B cell (primary cell): ENCODE data around the gene DGKQ. TPM values are rescaled to one million over a fixed set of nuclear protein-coding genes. Genes with fewer than 3 reads are reported as not detected.

ENCODE experiments used
- ATAC-seq: fragments of 200-7000 bp; cut with Tn5 transposase; one replicate; pipeline ENCODE4 v1.10.0; 2021; ENCODE audit warnings: low read depth, mild to moderate bottlenecking, moderate number of reproducible peaks, moderate library complexity
- CTCF ChIA-PET: fragments of 350-600 bp; sonication (Branson Sonifier 250); formaldehyde crosslinking; loops from one replicate; lab custom pipeline; 2021; ENCODE audit warnings: antibody characterized with exemption, inconsistent platforms; lab: Charles Lee
- POLR2A ChIA-PET: fragments of 350-600 bp; sonication (Branson Sonifier 250); formaldehyde crosslinking; loops from one replicate; lab custom pipeline; 2021; ENCODE audit warnings: antibody characterized with exemption; lab: Charles Lee
- DNase-seq: peaks from one replicate; pipeline ENCODE4 v3.0.0; 2013
- H2AFZ ChIP-seq: 2 replicates; pipeline ENCODE4 v1.6.1; 2012; ENCODE audit warnings: mild to moderate bottlenecking, low read depth, low read length; ENCODE audit not compliant: insufficient read depth, poor library complexity, severe bottlenecking
- H3K27ac ChIP-seq, 2 donors: 1 replicate in 1 of 2; 2 replicates in 1 of 2; pipeline ENCODE4 v1.5.1; 2012 to 2013; ENCODE audit warnings: low read length in 2 of 2, mild to moderate bottlenecking in 2 of 2, moderate library complexity in 1 of 2
- H3K27me3 ChIP-seq, 4 experiments: fragments of 200-600 bp in 1 of 4; sonication (generic) in 1 of 4; replicated peaks in 1 of 4; 1 replicate in 2 of 4; 2 replicates in 2 of 4; pipeline versions ENCODE4 v1.6.1 to v1.7.0; 2013 to 2016; ENCODE audit warnings: low read length in 3 of 4, mild to moderate bottlenecking in 2 of 4, mixed read lengths in 1 of 4, moderate library complexity in 1 of 4; ENCODE audit not compliant: insufficient read depth in 4 of 4, control insufficient read depth in 3 of 4; ENCODE audit errors: control extremely low read depth in 1 of 4
- H3K36me3 ChIP-seq, 2 experiments: replicated peaks in 1 of 2; 1 replicate in 1 of 2; 2 replicates in 1 of 2; pipeline versions ENCODE4 v1.6.1 to v1.7.1; 2013; ENCODE audit warnings: low read length in 1 of 2; ENCODE audit not compliant: insufficient read depth in 2 of 2, control insufficient read depth in 1 of 2; ENCODE audit errors: control extremely low read depth in 1 of 2, extremely low read depth in 1 of 2
- H3K4me1 ChIP-seq, 2 donors: fragments of 200-600 bp in 1 of 2; sonication (generic) in 1 of 2; 1 replicate in 1 of 2; 2 replicates in 1 of 2; pipeline versions ENCODE4 v1.5.1 to v1.6.1; 2013 to 2017; ENCODE audit warnings: low read length in 2 of 2; ENCODE audit not compliant: control insufficient read depth in 2 of 2, insufficient read depth in 2 of 2
- H3K4me2 ChIP-seq: replicated peaks from 2 replicates; pipeline ENCODE3; 2012; ENCODE audit warnings: mild to moderate bottlenecking, low read depth, low read length; ENCODE audit not compliant: poor library complexity, severe bottlenecking
- H3K4me3 ChIP-seq, 5 experiments: fragments of 200-600 bp in 1 of 5; sonication (generic) in 1 of 5; 1 replicate in 3 of 5; 2 replicates in 2 of 5; pipeline versions ENCODE4 v1.5.1 to v1.7.0; 2011 to 2016; ENCODE audit warnings: low read length in 4 of 5, mild to moderate bottlenecking in 4 of 5, low read depth in 2 of 5, control low read depth in 1 of 5, moderate library complexity in 1 of 5; ENCODE audit not compliant: insufficient read depth in 1 of 5; ENCODE audit errors: control extremely low read depth in 1 of 5, extremely low read depth in 1 of 5
- H3K79me2 ChIP-seq: fragments of 200-600 bp; sonication (generic); one replicate; pipeline ENCODE4 v1.6.0; 2016; ENCODE audit warnings: low read length; ENCODE audit not compliant: control insufficient read depth, insufficient read depth
- H3K9ac ChIP-seq: fragments of 200-600 bp; sonication (generic); 2 replicates; pipeline ENCODE4 v1.6.1; 2017; ENCODE audit warnings: mild to moderate bottlenecking, low read length, moderate library complexity
- H3K9me3 ChIP-seq, 3 donors: one replicate each; pipeline versions ENCODE4 v1.6.1 to v1.7.1; 2013; ENCODE audit warnings: low read length in 2 of 3; ENCODE audit not compliant: control insufficient read depth in 2 of 3, insufficient read depth in 1 of 3; ENCODE audit errors: control extremely low read depth in 1 of 3
- H4K20me1 ChIP-seq: 2 replicates; pipeline ENCODE4 v1.6.0; 2012; ENCODE audit warnings: mild to moderate bottlenecking, low read length; ENCODE audit not compliant: insufficient read depth, control insufficient read depth, poor library complexity, severe bottlenecking
- H3K27ac Mint-ChIP-seq: one replicate; pipeline ENCODE4 v1.8.0; 2021; ENCODE audit warnings: mixed read lengths
- H3K27me3 Mint-ChIP-seq: one replicate; pipeline ENCODE4 v1.8.0; 2021; ENCODE audit warnings: mixed read lengths
- H3K4me1 Mint-ChIP-seq: one replicate; pipeline ENCODE4 v1.8.0; 2021; ENCODE audit warnings: mixed read lengths
- H3K4me3 Mint-ChIP-seq: one replicate; pipeline ENCODE4 v1.8.0; 2021; ENCODE audit warnings: mixed read lengths
- H3K9me3 Mint-ChIP-seq: one replicate; pipeline ENCODE4 v1.8.0; 2022; ENCODE audit warnings: mixed read lengths; ENCODE audit not compliant: insufficient read depth
- EZH2 ChIP-seq: IDR thresholded peaks from 2 replicates; pipeline ENCODE4 v1.6.1; 2012; ENCODE audit warnings: borderline replicate concordance, low read depth, mild to moderate bottlenecking, moderate library complexity, low read length; ENCODE audit not compliant: insufficient read depth, poor library complexity, severe bottlenecking
- WGBS: methylation state at CpG from one replicate; pipeline ENCODE4 v1.1.5; 2013; ENCODE audit warnings: missing lambda C conversion rate; ENCODE audit not compliant: insufficient coverage; 5-methylcytosine and 5-hydroxymethylcytosine counted together
- intact Hi-C: fragments of 100-400 bp; cut with micrococcal nuclease; formaldehyde crosslinking; loops from one replicate; pipeline ENCODE4 v1.10.0; 2022
- polyA plus RNA-seq: library from polyadenylated mRNA; depleted of rRNA; stranded (reverse); fragments of >200 nt; gene quantifications from 2 replicates; pipeline ENCODE4 v1.2.3, GENCODE V29; 2012
- total RNA-seq, 2 donors: library from RNA; stranded (reverse); fragments of 120-200 nt in 1 of 2; gene quantifications; 1 replicate in 1 of 2; 2 replicates in 1 of 2; pipeline versions ENCODE4 v1.2.3 to v1.2.4, GENCODE V29; 2013 to 2022
- TF ChIP-seq, protein P1 (sequence below): fragments of 200-600 bp; IDR thresholded peaks from one replicate; pipeline ENCODE4 v1.8.0; 2022; ENCODE audit warnings: antibody characterized with exemption, mild to moderate bottlenecking

Gene DGKQ
- total and polyA plus RNA-seq, 2 donors (not counting 1 experiment from before 2014, with no cell fraction given) = 22.6 to 30.4 TPM

DNA sequence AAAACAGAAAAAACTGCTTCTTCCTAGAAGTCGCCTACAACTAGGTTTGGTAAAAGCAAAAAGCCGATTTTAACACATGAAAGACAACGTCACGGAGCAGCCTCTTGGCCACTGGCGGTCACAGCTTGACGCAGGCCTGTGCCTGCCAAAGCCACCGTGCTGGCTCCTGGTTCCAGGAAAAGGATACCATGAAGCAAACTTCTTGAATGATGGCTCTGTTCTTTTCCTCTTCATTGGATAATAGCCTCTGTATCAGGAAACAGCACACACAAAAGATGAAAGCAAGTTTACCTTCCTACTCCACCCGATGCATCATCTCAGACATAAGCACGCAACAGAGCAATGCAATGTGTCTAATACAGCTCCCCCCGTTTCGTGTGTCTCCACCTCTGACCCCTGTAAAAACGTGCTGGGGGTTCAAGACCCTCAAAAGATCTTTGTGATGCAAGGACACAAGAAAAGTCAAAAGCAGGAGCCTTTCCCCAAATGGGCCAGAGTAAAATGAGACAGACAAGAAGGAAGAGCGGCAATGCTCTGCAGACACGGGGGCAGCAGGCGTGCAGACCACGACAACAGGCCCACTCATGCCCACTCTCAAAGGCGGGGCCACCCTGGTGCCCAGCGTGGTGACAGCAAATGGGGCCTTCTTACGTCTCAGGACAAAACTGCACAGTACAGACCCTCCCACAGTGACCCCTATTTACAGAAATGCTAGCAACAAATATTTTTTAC, 60.7 kb downstream of the DGKQ start:
- Histone ChIP-seq H4K20me1 (peaks cover 98% of the 10 kb centered on the region), H3K4me3 (no peak overlapping the region), H3K4me2 (no peak overlapping the region), H3K27ac (no peak overlapping the region), H3K9ac (no peak overlapping the region), H3K4me1 (peaks cover 20 to 24% of the 10 kb centered on the region in 2 donors), H2AFZ (no peak overlapping the region), H3K9me3 (no peaks in the 10 kb centered on the region), H3K79me2 (peaks cover 100% of the 10 kb centered on the region), H3K36me3 (peaks cover 2 to 44% of the 10 kb centered on the region in 2 experiments), H3K27me3 (no peaks in the 10 kb centered on the region)
- ChIA-PET CTCF (interaction anchor here (0.7 kb wide), 1 partner anchor 24 kb away, joined by 5 read pairs; no protein-coding TSS in a partner anchor), POLR2A (no interaction called here)
- TF ChIP-seq, protein P1, sequence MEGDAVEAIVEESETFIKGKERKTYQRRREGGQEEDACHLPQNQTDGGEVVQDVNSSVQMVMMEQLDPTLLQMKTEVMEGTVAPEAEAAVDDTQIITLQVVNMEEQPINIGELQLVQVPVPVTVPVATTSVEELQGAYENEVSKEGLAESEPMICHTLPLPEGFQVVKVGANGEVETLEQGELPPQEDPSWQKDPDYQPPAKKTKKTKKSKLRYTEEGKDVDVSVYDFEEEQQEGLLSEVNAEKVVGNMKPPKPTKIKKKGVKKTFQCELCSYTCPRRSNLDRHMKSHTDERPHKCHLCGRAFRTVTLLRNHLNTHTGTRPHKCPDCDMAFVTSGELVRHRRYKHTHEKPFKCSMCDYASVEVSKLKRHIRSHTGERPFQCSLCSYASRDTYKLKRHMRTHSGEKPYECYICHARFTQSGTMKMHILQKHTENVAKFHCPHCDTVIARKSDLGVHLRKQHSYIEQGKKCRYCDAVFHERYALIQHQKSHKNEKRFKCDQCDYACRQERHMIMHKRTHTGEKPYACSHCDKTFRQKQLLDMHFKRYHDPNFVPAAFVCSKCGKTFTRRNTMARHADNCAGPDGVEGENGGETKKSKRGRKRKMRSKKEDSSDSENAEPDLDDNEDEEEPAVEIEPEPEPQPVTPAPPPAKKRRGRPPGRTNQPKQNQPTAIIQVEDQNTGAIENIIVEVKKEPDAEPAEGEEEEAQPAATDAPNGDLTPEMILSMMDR = no peak
- no peak for TF ChIP-seq EZH2
- peaks cover 2% of the 10 kb centered on the region for H3K9me3 Mint-ChIP-seq
- WGBS = 96% methylated on average over 19 of the region's 19 CpGs
- no peak overlapping the region for H3K27ac Mint-ChIP-seq
- intact Hi-C loops = no loop called here
- peaks cover 29% of the 10 kb centered on the region for H3K4me1 Mint-ChIP-seq
- ATAC-seq (no peak), DNase-seq (no peak)
- no peaks in the 10 kb centered on the region for H3K27me3 Mint-ChIP-seq
- no peak overlapping the region for H3K4me3 Mint-ChIP-seq

DNA sequence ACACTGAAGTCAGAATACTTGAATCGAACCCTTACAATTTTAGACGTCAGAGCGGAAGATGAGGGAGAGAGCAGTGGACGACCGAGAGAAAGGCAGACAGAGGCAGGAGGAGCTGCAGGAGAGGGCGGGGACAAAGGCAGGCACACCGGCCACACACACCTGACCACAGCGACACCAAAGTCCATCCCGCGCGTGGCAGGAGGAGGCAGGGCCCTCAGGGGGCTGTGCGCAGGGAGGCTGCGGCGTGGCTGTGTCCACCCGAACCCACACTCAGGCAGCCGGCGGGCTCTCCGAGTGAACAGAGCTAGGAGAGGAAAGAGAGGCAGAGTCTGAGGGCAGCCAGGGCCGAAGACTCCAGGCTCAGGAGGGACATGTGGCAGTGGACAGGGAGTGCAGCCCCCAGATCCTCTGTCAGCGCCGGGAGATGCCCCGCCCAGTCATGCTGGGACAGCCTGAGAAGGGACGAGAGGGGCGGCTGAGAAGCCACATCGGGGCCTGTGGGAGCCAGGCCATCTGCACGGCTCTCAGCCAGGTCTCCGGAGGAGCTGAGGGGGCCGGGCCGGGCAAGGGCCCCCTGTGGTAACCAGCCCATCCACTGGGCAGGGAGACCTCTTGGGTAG, 61.4 kb downstream of the DGKQ start:
- Mint-ChIP-seq H3K4me3 (no peak overlapping the region), H3K9me3 (no peaks in the 10 kb centered on the region), H3K27me3 (no peaks in the 10 kb centered on the region), H3K27ac (no peak overlapping the region), H3K4me1 (peaks cover 24% of the 10 kb centered on the region)
- H3K79me2 ChIP-seq = peaks cover 100% of the 10 kb centered on the region
- no peak overlapping the region for H2AFZ ChIP-seq
- H3K9ac ChIP-seq = no peak overlapping the region
- H3K4me1 ChIP-seq = peaks cover 20 to 24% of the 10 kb centered on the region in 2 donors
- H3K27ac ChIP-seq = no peak overlapping the region
- WGBS = 94% methylated on average over 28 of the region's 29 CpGs
- ATAC-seq (no peak), DNase-seq (no peak)
- peaks cover 2 to 51% of the 10 kb centered on the region in 2 experiments for H3K36me3 ChIP-seq
- H4K20me1 ChIP-seq = peaks cover 98% of the 10 kb centered on the region
- no peaks in the 10 kb centered on the region for H3K27me3 ChIP-seq
- CTCF ChIA-PET = interaction anchor here (0.7 to 0.9 kb wide), 2 partner anchors 20 to 25 kb away, joined by 3 to 5 read pairs; partner anchors contain the start of genes GAK and TMEM175
- H3K9me3 ChIP-seq = no peaks in the 10 kb centered on the region
- TF ChIP-seq, protein P1 = no peak
- no peak for TF ChIP-seq EZH2
- intact Hi-C loops = no loop called here
- POLR2A ChIA-PET = no interaction called here
- no peak overlapping the region for H3K4me3 ChIP-seq
- no peak overlapping the region for H3K4me2 ChIP-seq
